HepG2 (cell line): Measurements from ENCODE around the gene FITM1. TPM values are rescaled to one million over a fixed set of nuclear protein-coding genes. Genes with fewer than 3 reads are reported as not detected.

Source experiments
- ADNP ChIP-seq: sonication (generic); formaldehyde crosslinking; IDR thresholded peaks from 2 replicates; pipeline ENCODE4 v1.4.0; 2020; ENCODE audit warnings: missing genetic modification reagents
- ASH2L ChIP-seq: fragments of 300-600, 200-600 bp; sonication (generic); IDR thresholded peaks from 2 replicates; pipeline ENCODE4 v1.7.0; 2017; ENCODE audit warnings: low read depth, mild to moderate bottlenecking, moderate library complexity, mixed read lengths, low read length; ENCODE audit not compliant: insufficient read length
- ATAD3A ChIP-seq: sonication (generic); formaldehyde crosslinking; IDR thresholded peaks from 2 replicates; pipeline ENCODE4 v1.4.0; 2020; ENCODE audit warnings: missing genetic modification reagents
- CBX2 ChIP-seq, 2 experiments: fragments of 200-600 bp in 1 of 2; sonication (generic); formaldehyde crosslinking in 1 of 2; IDR thresholded peaks; 2 replicates each; pipeline versions ENCODE4 v1.7.0 to v1.8.1; 2018 to 2022; ENCODE audit warnings: low read depth in 2 of 2, low read length in 1 of 2, mild to moderate bottlenecking in 1 of 2, missing genetic modification reagents in 1 of 2
- DNMT3B ChIP-seq: conservative IDR thresholded peaks from 2 replicates; pipeline ENCODE4 v1.6.1; 2016; ENCODE audit warnings: missing biosample characterization, control low read depth
- NR2F6 ChIP-seq, 2 experiments: IDR thresholded peaks; 2 replicates each; pipeline ENCODE4 v1.6.1; 2016; ENCODE audit warnings: antibody characterized with exemption in 1 of 2, mild to moderate bottlenecking in 1 of 2
- NRL ChIP-seq: sonication (generic); formaldehyde crosslinking; IDR thresholded peaks from 2 replicates; pipeline ENCODE4 v1.5.0; 2020; ENCODE audit warnings: missing genetic modification reagents, mild to moderate bottlenecking, moderate library complexity, borderline replicate concordance
- SMAD9 ChIP-seq: sonication (generic); formaldehyde crosslinking; IDR thresholded peaks from 2 replicates; pipeline ENCODE4 v1.5.1; 2020; ENCODE audit warnings: mild to moderate bottlenecking, missing genetic modification reagents
- SMC3 ChIP-seq: IDR thresholded peaks from 2 replicates; pipeline ENCODE4 v1.6.1; 2011; ENCODE audit warnings: low read length, improper control_type of control experiment
- SRSF4 ChIP-seq: fragments of 200-400 bp; formaldehyde crosslinking; IDR thresholded peaks from one replicate; pipeline ENCODE4 v1.6.1; 2018; ENCODE audit warnings: mild to moderate bottlenecking, low read depth, low read length, moderate library complexity; ENCODE audit not compliant: poor library complexity, severe bottlenecking
- STAT5B ChIP-seq: sonication (generic); formaldehyde crosslinking; IDR thresholded peaks from 2 replicates; pipeline ENCODE4 v1.4.0; 2020; ENCODE audit warnings: missing genetic modification reagents
- TBX2 ChIP-seq: sonication (generic); formaldehyde crosslinking; IDR thresholded peaks from 2 replicates; pipeline ENCODE4 v1.5.0; 2020; ENCODE audit warnings: missing genetic modification reagents, mild to moderate bottlenecking, borderline replicate concordance
- ZNF12 ChIP-seq: sonication (generic); formaldehyde crosslinking; IDR thresholded peaks from 2 replicates; pipeline ENCODE4 v1.5.0; 2020; ENCODE audit warnings: missing genetic modification reagents
- ZNF235 ChIP-seq: sonication (generic); formaldehyde crosslinking; IDR thresholded peaks from 2 replicates; pipeline ENCODE4 v1.8.1; 2023; ENCODE audit warnings: mild to moderate bottlenecking, missing genetic modification reagents, borderline replicate concordance
- ZNF383 ChIP-seq: sonication (generic); formaldehyde crosslinking; IDR thresholded peaks from 2 replicates; pipeline ENCODE4 v1.4.0; 2020; ENCODE audit warnings: missing genetic modification reagents, mild to moderate bottlenecking, borderline replicate concordance
- ZNF766 ChIP-seq: sonication (generic); formaldehyde crosslinking; IDR thresholded peaks from 2 replicates; pipeline ENCODE4 v1.5.0; 2020; ENCODE audit warnings: missing genetic modification reagents, borderline replicate concordance
- ZSCAN12 ChIP-seq: sonication (generic); formaldehyde crosslinking; IDR thresholded peaks from 2 replicates; pipeline ENCODE4 v1.9.0; 2021; ENCODE audit warnings: mild to moderate bottlenecking, missing genetic modification reagents
- ZZZ3 ChIP-seq: sonication (generic); formaldehyde crosslinking; IDR thresholded peaks from 2 replicates; pipeline ENCODE4 v1.4.0; 2020; ENCODE audit warnings: missing genetic modification reagents, mild to moderate bottlenecking, borderline replicate concordance
- polyA plus RNA-seq, 8 experiments: library from polyadenylated mRNA; depleted of rRNA in 3 of 8; stranded (reverse) in 7 of 8; unstranded in 1 of 8; fragments of >200 nt; fragmentation: Illumina TruSeq in 4 of 8; extraction: Trizol in 4 of 8; gene quantifications; 2 replicates each; pipeline versions ENCODE4 v1.2.1 to v1.2.3, GENCODE V29; 2011 to 2016; ENCODE audit warnings: low read depth in 4 of 8, missing spikeins in 1 of 8, mixed read lengths in 1 of 8; ENCODE audit not compliant: insufficient read depth in 1 of 8
- total RNA-seq, 5 experiments: library from RNA; depleted of rRNA; stranded (reverse); fragments of >200 nt; fragmentation: Illumina TruSeq; extraction: Trizol; gene quantifications; 2 replicates each; pipeline ENCODE4 v1.2.3, GENCODE V29; 2016; ENCODE audit warnings: low read depth in 1 of 5
- TF ChIP-seq, protein P1 (sequence below): sonication (generic); formaldehyde crosslinking; IDR thresholded peaks from 2 replicates; pipeline ENCODE4 v1.4.0; 2020; ENCODE audit warnings: missing genetic modification reagents
- TF ChIP-seq, protein P2 (sequence below): sonication (generic); formaldehyde crosslinking; conservative IDR thresholded peaks from 2 replicates; pipeline ENCODE4 v1.8.0; 2022; ENCODE audit warnings: mild to moderate bottlenecking, moderate library complexity, missing genetic modification reagents
- TF ChIP-seq, protein P3 (sequence below): sonication (generic); formaldehyde crosslinking; IDR thresholded peaks from 2 replicates; pipeline ENCODE4 v1.8.0; 2022; ENCODE audit warnings: mild to moderate bottlenecking, missing genetic modification reagents
- TF ChIP-seq, protein P4 (sequence below): sonication (generic); formaldehyde crosslinking; IDR thresholded peaks from 2 replicates; pipeline ENCODE4 v1.5.0; 2020; ENCODE audit warnings: mild to moderate bottlenecking, missing genetic modification reagents

The FITM1 gene
- total and polyA plus RNA-seq, 2 of the 13 experiments (the other 11 are each of a cell fraction or from before 2014, with no cell fraction given) = 2.7 to 5.8 TPM

DNA sequence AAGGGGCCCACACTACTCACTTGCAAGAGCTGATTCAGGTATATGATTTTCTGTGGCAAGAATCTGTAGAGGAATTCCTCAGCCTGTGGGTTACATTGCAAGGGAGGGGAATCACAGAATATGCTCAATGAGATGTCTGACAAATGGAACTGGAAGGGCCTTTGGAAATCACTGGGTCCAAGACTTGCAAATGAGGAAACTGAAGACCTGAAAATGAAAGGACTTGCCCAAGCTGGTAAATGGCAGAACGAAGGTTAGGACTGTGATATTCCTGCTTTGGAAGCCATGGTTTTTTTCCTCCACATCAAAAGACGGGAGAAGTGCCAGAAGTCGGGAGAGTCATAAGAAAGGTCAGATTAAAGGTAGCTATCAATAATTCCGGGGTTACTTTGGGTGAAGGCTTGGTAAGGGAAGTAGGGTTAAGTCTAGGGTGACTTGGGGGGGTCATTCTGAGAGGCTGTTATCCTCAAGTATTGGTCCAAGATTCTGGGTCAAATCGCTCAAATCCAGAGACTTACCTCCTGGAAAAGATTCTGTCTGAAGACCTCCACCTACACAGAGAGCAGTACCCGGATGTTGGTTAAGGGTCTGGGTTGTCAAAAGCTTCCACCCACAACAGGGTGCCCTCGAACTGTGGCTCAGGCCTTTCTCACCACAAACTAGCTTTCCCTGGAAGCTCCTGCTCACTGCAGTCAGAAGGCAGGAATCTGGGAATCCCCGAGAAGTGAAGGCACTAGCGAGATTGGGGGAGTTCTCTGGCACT lies 15.4 kb downstream of the FITM1 start (continued):
- TF ChIP-seq ZNF383 (CRISPR knock-in tag) (no peak), ZSCAN12 (CRISPR knock-in tag) (no peak), ATAD3A (no peak), TBX2 (no peak), STAT5B (CRISPR knock-in tag) (no peak), ZNF235 (CRISPR knock-in tag) (0 out of 2 replicates have a peak, but pooled peaks have one; percentile 6), NRL (CRISPR knock-in tag) (no peak), DNMT3B (CRISPR knock-in tag) (no peak), NR2F6 (IDR thresholded peaks at IDR 0.05) (no peak), NR2F6 (CRISPR knock-in tag; IDR thresholded peaks at IDR 0.05) (no peak), ADNP (CRISPR knock-in tag) (no peak), ZNF12 (CRISPR knock-in tag) (no peak), SRSF4 (no peak), ASH2L (no peak), CBX2 (IDR thresholded peaks at IDR 0.05; ENCODE audit: low read depth, low read length) (no peak), CBX2 (CRISPR knock-in tag; IDR thresholded peaks at IDR 0.05; ENCODE audit: low read depth) (0 out of 2 replicates have a peak, but pooled peaks have one; percentile 53), SMC3 (no peak), ZZZ3 (no peak), SMAD9 (0 out of 2 replicates have a peak, but pooled peaks have one; percentile 66), ZNF766 (CRISPR knock-in tag) (no peak)
- TF ChIP-seq, protein P1, sequence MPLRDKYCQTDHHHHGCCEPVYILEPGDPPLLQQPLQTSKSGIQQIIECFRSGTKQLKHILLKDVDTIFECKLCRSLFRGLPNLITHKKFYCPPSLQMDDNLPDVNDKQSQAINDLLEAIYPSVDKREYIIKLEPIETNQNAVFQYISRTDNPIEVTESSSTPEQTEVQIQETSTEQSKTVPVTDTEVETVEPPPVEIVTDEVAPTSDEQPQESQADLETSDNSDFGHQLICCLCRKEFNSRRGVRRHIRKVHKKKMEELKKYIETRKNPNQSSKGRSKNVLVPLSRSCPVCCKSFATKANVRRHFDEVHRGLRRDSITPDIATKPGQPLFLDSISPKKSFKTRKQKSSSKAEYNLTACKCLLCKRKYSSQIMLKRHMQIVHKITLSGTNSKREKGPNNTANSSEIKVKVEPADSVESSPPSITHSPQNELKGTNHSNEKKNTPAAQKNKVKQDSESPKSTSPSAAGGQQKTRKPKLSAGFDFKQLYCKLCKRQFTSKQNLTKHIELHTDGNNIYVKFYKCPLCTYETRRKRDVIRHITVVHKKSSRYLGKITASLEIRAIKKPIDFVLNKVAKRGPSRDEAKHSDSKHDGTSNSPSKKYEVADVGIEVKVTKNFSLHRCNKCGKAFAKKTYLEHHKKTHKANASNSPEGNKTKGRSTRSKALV = no peak; the same call in 1 of the 2 replicates
- TF ChIP-seq, protein P2, sequence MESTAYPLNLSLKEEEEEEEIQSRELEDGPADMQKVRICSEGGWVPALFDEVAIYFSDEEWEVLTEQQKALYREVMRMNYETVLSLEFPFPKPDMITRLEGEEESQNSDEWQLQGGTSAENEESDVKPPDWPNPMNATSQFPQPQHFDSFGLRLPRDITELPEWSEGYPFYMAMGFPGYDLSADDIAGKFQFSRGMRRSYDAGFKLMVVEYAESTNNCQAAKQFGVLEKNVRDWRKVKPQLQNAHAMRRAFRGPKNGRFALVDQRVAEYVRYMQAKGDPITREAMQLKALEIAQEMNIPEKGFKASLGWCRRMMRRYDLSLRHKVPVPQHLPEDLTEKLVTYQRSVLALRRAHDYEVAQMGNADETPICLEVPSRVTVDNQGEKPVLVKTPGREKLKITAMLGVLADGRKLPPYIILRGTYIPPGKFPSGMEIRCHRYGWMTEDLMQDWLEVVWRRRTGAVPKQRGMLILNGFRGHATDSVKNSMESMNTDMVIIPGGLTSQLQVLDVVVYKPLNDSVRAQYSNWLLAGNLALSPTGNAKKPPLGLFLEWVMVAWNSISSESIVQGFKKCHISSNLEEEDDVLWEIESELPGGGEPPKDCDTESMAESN (CRISPR knock-in tag) = peak; percentile 10
- TF ChIP-seq, protein P3, sequence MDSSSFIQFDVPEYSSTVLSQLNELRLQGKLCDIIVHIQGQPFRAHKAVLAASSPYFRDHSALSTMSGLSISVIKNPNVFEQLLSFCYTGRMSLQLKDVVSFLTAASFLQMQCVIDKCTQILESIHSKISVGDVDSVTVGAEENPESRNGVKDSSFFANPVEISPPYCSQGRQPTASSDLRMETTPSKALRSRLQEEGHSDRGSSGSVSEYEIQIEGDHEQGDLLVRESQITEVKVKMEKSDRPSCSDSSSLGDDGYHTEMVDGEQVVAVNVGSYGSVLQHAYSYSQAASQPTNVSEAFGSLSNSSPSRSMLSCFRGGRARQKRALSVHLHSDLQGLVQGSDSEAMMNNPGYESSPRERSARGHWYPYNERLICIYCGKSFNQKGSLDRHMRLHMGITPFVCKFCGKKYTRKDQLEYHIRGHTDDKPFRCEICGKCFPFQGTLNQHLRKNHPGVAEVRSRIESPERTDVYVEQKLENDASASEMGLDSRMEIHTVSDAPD (CRISPR knock-in tag) = no peak
- TF ChIP-seq, protein P4, sequence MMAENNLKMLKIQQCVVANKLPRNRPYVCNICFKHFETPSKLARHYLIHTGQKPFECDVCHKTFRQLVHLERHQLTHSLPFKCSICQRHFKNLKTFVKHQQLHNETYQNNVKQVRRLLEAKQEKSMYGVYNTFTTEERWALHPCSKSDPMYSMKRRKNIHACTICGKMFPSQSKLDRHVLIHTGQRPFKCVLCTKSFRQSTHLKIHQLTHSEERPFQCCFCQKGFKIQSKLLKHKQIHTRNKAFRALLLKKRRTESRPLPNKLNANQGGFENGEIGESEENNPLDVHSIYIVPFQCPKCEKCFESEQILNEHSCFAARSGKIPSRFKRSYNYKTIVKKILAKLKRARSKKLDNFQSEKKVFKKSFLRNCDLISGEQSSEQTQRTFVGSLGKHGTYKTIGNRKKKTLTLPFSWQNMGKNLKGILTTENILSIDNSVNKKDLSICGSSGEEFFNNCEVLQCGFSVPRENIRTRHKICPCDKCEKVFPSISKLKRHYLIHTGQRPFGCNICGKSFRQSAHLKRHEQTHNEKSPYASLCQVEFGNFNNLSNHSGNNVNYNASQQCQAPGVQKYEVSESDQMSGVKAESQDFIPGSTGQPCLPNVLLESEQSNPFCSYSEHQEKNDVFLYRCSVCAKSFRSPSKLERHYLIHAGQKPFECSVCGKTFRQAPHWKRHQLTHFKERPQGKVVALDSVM (CRISPR knock-in tag) = no peak
